Raji (cell line): ENCODE results near the gene MICA.

Experiments
- POLR2A ChIP-seq: IDR thresholded peaks from 2 replicates; pipeline ENCODE4 v1.6.1; 2011; ENCODE audit warnings: low read depth, low read length, control low read depth; ENCODE audit not compliant: insufficient read depth

Gene MICA

GRCh38 chr6:31399589-31400466 lies 3.6 kb upstream of the MICA start:
- TF ChIP-seq POLR2A: no peak

DNA sequence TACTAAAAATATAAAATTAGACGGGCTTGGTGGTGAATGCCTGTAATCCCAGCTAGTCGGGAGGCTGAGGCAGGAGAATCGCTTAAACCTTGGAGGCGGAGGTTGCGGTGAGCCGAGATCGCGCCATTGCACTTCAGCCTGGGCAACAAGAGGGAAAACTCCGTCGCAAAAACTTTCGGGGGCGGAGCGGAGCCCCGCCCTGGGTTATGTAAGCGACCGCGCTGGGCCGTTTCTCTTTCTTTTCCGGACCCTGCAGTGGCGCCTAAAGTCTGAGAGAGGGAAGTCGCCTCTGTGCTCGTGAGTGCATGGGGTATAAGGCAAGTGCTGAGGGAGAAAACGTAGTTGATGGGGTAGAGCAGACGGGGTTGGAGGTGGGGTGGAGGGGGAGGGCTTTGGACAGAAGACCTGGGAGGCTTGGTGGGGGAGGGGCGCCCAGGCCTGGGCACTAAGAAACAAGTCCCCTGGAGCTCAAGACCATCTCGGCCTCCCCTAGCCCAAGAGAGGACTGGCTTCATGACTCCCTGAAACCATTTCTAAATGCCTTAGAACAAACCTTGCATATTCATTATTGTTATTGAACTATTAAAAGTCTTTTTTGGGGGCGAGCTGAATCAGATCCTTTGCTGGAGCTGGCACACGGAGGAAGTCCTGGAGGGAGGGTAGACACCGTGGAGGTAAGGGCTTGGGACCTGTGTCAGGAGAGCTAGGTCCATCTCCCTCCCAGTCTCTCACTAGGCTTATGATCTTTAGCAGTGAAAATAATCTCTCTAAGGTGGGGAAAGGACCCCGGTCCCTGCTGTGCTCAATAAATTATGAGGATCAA lies 2.7 kb upstream of the MICA start:
- peak; percentile 70 for TF ChIP-seq POLR2A

DNA sequence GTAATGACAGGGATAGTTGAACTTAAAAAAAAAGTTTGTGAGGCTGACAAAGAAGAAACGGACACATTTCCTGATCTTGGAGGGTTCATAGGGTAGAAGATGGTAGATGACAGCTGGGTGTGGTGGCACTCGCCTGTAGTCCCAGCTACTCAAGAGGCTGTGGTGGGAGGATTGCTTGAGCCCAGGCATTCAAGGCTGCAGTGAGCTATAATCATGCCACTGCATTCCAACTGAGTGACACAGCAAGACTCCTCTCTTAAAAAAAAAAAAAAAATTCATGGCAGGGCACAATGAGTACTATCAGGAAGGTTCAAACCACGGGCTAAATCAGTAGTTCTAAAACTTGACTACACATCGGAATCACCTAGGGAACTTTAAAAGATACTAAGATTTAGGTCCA lies 2.0 kb upstream of the MICA start:
- no peak for TF ChIP-seq POLR2A

DNA sequence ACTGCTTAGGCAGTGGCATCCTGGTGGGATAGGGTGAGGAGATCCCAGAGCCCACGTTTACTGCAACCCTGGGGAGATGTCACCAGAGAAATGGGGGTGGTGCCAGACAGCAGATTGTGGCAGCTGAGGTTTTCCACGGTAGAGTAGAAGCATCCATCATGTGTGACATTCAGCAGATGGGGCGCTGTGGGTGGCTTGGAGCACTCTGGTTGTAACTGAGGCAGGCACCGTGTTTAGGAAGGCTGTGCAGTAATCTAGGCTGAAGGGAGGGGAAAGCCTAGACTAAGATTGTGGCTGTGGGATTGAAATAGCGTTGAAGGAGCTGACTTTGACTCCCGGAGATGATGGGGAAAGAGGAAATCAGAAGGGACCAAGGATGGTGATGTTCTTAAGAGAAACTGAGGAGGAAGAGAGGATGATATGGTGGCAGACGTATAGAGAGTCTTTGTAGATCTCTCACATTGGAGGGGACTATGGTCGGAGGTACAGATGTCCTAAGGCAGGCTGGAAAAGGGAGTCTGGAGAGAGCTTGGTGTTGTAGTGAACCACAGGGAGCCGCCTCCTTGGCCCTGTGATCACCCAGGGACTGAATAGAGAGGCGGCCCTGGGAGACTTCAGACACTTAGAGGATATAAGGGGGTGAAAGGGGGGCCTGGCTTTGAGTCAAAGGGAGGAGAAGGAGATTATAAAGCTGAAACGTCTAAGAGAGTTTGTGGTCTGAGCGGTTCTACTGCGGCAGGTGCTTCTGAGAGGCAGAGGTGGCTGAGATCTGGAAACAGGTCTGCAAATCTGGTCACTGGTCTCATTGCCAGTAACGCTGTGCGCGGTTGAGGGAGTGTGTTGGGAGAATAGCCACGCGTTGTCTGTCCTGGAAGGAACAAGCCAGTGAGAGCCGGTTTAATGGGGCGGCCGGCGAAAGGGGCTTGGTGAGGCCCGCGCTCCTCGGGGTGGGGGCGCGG lies 792 bp upstream of the MICA start:
- 0 out of 2 replicates have a peak, but pooled peaks have one; percentile 25 for TF ChIP-seq POLR2A

GRCh38 chr6:31405996-31406395 lies 2.6 kb downstream of the MICA start:
- TF ChIP-seq POLR2A: no peak

- TF ChIP-seq POLR2A: no peak
Observed at GRCh38 chr6:31407699-31408098, 4.3 kb downstream of the MICA start.

GRCh38 chr6:31412506-31412905 lies 9.1 kb downstream of the MICA start:
- no peak for TF ChIP-seq POLR2A

DNA sequence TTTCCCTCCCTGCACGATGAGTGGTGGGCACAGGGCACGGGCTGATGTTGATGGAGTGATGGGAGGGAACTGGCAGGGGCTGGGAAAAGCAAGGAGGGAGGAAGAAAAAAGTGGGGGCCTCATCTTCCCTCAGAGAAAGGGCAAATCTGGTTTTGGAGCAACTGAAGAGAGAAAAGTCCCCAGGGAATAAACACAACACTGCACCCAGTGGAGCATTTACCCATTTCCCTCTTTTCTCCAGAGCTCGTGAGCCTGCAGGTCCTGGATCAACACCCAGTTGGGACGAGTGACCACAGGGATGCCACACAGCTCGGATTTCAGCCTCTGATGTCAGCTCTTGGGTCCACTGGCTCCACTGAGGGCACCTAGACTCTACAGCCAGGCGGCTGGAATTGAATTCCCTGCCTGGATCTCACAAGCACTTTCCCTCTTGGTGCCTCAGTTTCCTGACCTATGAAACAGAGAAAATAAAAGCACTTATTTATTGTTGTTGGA lies 11.4 kb downstream of the MICA start:
- no peak for TF ChIP-seq POLR2A

DNA sequence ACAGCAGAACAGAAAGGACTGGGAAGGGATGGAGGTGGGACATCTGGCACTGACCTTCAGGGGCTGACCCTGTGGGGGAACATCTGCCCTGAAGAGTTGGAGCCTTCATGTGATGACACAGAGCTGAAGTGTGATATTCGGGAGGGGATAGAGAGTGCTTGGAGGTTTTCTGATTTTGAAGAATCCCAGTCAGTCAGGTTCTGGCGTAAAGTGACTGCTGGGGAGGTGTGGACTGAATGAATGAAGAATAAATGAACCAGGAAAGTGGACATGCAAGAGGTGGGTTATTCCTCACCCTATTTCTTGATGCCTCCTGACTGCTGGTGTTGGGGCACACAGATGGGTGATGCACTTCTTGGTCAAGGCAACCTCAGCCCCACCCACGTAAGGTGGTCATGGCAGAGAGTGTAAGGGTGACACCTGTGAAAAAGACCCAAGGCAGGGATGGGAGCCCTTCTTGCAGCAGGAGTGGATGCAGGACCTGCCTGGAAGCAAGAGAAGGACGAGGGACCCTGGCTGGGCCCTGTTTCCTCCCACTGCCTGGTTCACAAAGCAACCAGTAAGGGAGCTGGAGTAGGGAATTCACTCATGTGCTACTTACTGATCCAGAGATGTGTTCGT lies 13.1 kb downstream of the MICA start:
- no peak for TF ChIP-seq POLR2A

DNA sequence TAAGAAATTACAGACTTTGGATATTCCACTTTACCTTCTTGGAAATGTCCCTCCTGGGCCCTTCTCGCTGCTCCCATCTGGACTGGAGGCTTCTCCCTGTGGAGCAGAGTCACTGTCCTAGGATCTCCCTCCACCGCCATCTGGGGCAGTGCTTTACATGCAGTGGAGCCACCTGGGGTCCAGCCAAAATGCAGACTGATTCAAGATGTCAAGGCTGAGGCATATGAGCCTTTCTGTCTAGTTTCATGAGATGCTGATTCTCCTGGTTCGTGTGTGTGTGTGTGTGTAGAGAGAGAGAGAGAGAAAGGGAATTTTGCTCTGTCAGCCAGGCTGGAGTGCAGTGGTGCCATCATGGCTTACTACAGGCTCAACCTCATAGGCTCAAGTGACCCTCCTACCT lies 14.9 kb downstream of the MICA start:
- TF ChIP-seq POLR2A: no peak

DNA sequence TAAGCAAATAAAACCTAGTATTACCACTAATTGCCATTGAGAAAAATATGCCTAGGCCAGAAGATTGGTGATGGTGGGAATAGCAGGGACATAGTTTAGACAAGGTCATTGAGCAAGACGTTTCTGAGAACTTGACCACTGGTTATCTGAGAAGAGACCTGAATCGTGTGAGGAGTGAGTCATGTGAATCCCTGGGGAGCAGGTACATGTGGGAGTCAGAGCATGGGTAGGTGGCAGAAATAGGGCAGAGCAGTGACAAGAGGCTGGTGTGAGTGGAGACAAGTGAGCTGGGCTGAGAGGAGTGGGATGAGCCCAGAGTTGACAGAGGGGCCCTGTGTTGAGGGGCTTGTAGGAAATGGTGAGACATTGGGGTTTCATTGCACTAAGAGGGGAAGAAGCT lies 16.4 kb downstream of the MICA start:
- no peak for TF ChIP-seq POLR2A

GRCh38 chr6:31420546-31420945 lies 17.2 kb downstream of the MICA start:
- no peak for TF ChIP-seq POLR2A

DNA sequence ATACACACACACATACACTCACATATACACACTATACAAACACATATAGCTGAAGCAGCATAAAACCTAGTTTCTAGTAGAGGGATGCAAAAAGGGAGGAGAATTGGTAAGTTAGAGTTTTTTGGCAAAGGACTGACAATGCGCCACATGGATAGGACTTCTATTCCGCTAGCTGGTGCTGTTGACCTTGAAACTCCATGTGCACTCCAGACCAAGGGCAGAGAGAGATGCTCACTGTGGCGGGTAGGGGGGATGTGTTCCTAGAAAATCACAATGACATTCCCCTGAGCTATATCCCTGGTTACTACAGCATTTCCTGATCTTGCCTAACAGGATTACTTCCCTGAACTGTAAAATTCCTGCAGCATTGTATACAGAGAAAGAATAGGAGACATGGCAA lies 19.2 kb downstream of the MICA start:
- no peak for TF ChIP-seq POLR2A

DNA sequence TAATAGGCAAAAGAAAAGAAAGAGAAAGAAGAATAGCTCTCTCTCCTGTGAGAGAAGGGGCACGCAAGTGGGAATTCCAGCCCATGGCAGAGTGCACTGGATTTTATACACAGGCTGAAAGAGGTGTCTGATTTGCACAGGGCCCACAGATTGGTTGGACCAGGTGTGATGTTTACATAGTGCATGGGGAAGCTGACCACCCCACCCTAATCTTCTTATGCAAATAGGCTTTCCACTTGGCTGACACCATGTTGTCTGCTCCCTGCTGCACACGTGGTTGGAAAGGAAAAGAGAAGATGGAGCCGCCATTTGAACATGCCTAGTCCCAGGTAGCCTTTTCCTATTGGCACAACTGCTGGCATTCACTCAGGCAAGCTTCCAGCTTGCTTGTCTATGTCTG lies 20.2 kb downstream of the MICA start:
- TF ChIP-seq POLR2A: peak; percentile 43; the same call in 1 of the 2 replicates

DNA sequence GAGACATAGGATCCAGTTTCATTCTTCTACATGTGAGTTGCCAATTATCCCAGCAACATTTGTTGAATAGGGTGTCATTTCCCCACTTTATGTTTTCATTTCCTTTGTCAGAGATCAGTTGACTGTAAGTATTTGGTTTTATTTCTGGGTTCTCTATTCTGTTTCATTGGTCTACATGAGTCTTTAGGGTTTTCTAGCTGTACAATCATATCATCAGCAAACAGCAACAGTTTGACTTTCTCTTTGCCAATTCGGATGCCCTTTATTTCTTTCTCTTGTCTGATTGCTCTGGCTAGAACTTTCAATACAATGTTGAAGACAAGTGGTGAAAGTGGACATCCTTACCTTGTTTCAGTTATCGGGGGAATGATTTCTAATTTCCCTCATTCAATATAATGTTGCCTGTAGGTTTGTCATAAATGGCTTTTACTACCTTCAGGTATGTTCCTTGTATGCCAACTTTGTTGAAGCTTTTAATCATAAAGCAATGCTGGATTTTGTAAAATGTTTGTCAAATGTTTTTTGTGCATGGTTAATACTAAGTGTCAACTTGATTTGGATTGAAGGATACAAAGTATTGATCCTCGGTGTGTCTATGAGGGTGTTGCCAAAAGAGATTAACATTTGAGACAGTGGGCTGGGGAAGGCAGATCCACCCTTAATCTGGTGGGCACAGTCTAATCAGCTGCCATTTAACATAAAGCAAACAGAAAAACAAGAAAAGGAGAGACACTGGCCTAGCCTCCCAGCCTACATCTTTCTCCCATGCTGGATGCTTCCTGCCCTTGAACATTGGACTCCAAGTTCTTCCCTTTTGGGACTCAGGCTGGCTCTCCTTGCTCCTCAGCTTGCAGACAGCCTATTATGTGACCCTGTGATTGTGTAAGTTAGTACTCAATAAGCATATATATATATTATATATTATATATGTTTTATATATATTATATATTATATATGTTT lies 23.3 kb downstream of the MICA start:
- TF ChIP-seq POLR2A: no peak
